ENCODE measurements around the gene AOPEP. TPM values are rescaled to one million over a fixed set of nuclear protein-coding genes. Genes with fewer than 3 reads are reported as not detected.

AOPEP gene
- total RNA-seq, 1 donor from 2014 or later: 24.8 TPM

DNA sequence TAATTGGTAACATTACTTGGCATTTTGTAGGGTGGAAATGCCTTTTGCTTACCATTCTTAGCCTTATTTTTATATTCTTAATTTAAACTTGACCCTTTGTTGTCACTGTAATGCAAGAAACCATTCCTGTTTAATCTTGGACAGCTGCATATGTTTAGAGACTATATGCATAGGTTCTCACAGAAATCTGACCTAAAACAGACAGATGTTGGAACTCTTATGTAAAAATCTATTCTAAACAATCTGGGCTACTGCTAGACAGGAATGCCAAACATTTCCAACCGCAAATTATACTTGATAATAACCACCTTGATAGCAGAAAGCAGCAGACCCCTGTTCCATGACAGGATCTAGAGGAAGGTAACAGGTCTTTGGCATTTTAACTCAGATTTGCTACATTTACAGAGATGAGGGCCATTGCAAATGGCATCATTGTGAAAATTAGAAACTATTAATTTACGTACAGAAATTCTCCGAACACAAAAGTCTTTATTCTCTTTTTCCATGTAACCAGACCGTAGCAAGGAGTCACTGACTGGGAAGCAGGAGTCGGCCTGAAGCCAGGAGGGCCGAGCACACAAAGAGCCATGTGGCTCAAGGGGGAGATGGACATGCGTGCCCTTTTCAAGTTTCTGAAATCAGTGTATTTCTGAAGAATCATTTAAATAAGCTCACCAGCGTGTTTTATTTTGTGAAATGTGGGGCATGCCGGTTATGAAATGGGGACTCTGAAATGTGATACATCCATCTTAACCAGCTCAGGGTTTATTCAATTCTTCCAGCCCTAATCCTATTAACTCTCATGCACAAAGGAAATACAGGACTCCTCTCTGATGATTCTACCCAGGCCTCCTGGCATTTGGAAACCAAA lies 139.3 kb downstream of the AOPEP start:
- peaks cover 23% of the 10 kb centered on the region for H3K4me1 Mint-ChIP-seq

DNA sequence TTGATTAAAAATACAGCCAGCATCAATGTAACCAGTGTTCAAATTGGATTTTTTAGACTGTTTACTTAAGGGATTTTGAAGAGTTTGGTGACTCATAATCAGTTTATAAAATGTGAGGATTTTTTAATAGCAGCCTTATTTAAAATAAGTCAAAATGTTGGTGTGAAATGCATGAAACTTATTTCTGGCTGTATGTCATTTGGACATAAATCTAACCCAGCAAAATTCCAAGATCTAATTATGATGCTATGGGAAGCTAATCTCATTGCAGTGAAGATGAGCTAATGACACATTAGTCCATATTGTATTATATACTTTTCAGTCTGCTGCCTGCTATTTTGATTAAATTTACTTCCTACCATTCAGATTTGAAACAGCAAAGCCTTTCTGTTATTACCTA lies 140.3 kb downstream of the AOPEP start:
- H3K27ac Mint-ChIP-seq (ENCODE audit: unreplicated experiment): no peak overlapping the region
- TF ChIP-seq, protein P1, sequence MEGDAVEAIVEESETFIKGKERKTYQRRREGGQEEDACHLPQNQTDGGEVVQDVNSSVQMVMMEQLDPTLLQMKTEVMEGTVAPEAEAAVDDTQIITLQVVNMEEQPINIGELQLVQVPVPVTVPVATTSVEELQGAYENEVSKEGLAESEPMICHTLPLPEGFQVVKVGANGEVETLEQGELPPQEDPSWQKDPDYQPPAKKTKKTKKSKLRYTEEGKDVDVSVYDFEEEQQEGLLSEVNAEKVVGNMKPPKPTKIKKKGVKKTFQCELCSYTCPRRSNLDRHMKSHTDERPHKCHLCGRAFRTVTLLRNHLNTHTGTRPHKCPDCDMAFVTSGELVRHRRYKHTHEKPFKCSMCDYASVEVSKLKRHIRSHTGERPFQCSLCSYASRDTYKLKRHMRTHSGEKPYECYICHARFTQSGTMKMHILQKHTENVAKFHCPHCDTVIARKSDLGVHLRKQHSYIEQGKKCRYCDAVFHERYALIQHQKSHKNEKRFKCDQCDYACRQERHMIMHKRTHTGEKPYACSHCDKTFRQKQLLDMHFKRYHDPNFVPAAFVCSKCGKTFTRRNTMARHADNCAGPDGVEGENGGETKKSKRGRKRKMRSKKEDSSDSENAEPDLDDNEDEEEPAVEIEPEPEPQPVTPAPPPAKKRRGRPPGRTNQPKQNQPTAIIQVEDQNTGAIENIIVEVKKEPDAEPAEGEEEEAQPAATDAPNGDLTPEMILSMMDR (conservative IDR thresholded peaks at IDR 0.05): no peak
- H3K36me3 Mint-ChIP-seq (ENCODE audit: low read depth): no peaks in the 10 kb centered on the region
- no peaks in the 10 kb centered on the region for H3K27me3 Mint-ChIP-seq (ENCODE audit: low read depth)
- DNase-seq (ENCODE audit: low read depth, low spot score): no peak
- no peaks in the 10 kb centered on the region for H3K9me3 Mint-ChIP-seq
- H3K4me3 Mint-ChIP-seq: no peak overlapping the region
- peaks cover 23% of the 10 kb centered on the region for H3K4me1 Mint-ChIP-seq

More for the DNA sequence above, 139.3 kb downstream of the AOPEP start:
- Mint-ChIP-seq H3K27ac (ENCODE audit: unreplicated experiment) (no peak overlapping the region), H3K36me3 (ENCODE audit: low read depth) (no peaks in the 10 kb centered on the region), H3K4me3 (peak overlapping the region; percentile 1), H3K9me3 (no peaks in the 10 kb centered on the region), H3K27me3 (ENCODE audit: low read depth) (no peaks in the 10 kb centered on the region)
- TF ChIP-seq, protein P1 (conservative IDR thresholded peaks at IDR 0.05): no peak
- DNase-seq (ENCODE audit: low read depth, low spot score): no peak

DNA sequence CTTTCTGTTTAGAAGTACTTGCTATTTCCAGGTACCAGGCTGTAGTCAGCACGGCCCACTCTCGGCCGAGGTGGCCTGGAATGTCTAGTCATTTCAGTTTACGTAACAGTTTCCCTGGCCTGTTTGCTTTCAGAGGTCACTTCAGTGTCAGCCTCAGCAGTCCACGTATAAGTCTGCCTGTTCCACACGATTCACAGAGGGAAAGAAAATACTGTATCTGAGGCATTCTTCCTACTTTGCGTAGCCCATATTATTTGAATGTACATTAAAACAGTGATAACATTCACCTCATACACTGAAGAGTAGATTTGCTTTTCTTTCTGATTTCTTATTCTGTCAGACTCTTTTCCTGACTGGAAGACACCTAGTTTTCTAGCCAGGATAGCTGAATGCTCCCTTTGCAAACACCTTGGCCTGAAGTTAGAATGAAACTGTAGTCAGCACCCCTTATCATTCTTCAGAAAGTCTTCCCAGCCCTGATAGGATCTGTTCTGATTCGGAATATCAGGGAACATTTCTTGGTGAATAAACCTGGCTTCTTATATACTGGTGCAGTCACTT lies 140.9 kb downstream of the AOPEP start:
- TF ChIP-seq, protein P1 (conservative IDR thresholded peaks at IDR 0.05): no peak
- H3K4me3 Mint-ChIP-seq: no peak overlapping the region
- peaks cover 26% of the 10 kb centered on the region for H3K4me1 Mint-ChIP-seq

DNA sequence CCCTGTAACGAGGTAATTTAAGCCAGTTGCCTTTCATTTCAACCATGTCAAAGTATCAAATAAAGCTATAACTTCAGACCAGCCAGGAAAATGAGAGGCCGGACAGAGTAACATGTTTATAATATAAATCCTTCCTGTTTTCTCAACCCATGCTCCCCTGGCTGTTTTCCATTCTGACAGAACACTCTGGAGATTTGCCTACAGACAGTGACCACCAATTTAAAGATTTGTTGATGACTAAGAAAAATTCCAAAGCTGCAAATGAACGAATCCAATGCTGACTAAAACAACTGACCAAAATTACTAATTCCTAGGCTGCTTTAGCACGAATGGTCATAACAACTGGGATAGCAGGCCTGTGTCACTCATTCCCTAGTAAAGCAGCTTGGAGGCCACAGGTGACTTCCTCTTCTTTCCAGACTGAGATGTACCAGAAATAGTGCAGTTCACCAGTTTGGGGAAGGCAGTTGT lies 141.4 kb downstream of the AOPEP start:
- TF ChIP-seq, protein P1 (conservative IDR thresholded peaks at IDR 0.05): no peak
- Mint-ChIP-seq H3K36me3 (ENCODE audit: low read depth) (no peaks in the 10 kb centered on the region), H3K27ac (ENCODE audit: unreplicated experiment) (no peak overlapping the region), H3K9me3 (no peaks in the 10 kb centered on the region), H3K4me3 (no peak overlapping the region), H3K27me3 (ENCODE audit: low read depth) (no peaks in the 10 kb centered on the region), H3K4me1 (peaks cover 26% of the 10 kb centered on the region)
- DNase-seq (ENCODE audit: low read depth, low spot score): no peak

More for the DNA sequence above, 140.9 kb downstream of the AOPEP start:
- no peak for DNase-seq (ENCODE audit: low read depth, low spot score)
- Mint-ChIP-seq H3K36me3 (ENCODE audit: low read depth) (no peaks in the 10 kb centered on the region), H3K9me3 (no peaks in the 10 kb centered on the region), H3K27ac (ENCODE audit: unreplicated experiment) (peak overlapping the region; percentile 50), H3K27me3 (ENCODE audit: low read depth) (no peaks in the 10 kb centered on the region)

DNA sequence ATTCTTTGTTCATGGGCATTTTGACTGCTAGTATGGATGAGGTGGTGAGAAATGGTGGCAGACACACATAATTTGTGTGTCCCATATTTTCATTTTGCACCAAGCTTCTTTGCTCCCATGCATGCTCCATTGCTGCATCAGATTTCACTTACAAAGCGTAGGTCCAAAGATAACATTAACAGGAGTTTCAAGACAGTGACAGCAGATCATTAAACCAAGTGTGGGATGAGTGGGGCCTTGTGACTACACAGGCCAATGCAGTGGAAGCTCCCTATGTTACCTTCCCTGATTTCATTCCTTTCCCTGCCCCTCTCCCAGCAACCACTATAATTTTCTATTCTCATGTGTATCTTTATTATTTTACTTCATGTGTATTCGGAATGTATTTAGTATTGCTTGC lies 142.0 kb downstream of the AOPEP start:
- H3K9me3 Mint-ChIP-seq: no peaks in the 10 kb centered on the region
- H3K27me3 Mint-ChIP-seq (ENCODE audit: low read depth): no peaks in the 10 kb centered on the region

More for the DNA sequence above, 142.0 kb downstream of the AOPEP start:
- no peaks in the 10 kb centered on the region for H3K36me3 Mint-ChIP-seq (ENCODE audit: low read depth)
- H3K4me3 Mint-ChIP-seq: no peak overlapping the region
- no peak for DNase-seq (ENCODE audit: low read depth, low spot score)
- H3K27ac Mint-ChIP-seq (ENCODE audit: unreplicated experiment): no peak overlapping the region
- TF ChIP-seq, protein P1 (conservative IDR thresholded peaks at IDR 0.05): no peak
- H3K4me1 Mint-ChIP-seq: peaks cover 26% of the 10 kb centered on the region
